ACC112 (cell line): ENCODE data around the gene RAC3.

Experiments
- H2AFZ ChIP-seq: fragments of 200-600 bp; sonication (generic); one replicate; pipeline ENCODE4 v1.6.0; 2017; ENCODE audit warnings: antibody characterized with exemption, low read length; ENCODE audit not compliant: unreplicated experiment
- H3K27ac ChIP-seq: fragments of 200-600 bp; sonication (generic); 2 replicates; pipeline ENCODE4 v1.5.1; 2014; ENCODE audit warnings: low read depth, mild to moderate bottlenecking, antibody characterized with exemption, low read length, moderate library complexity
- H3K27me3 ChIP-seq: fragments of 200-600 bp; sonication (generic); 2 replicates; pipeline ENCODE4 v1.6.1; 2014; ENCODE audit warnings: mild to moderate bottlenecking, antibody characterized with exemption, low read length, moderate library complexity, mixed read lengths; ENCODE audit not compliant: insufficient read depth
- H3K36me3 ChIP-seq: fragments of 200-600 bp; sonication (generic); 2 replicates; pipeline ENCODE4 v1.6.1; 2016; ENCODE audit warnings: mild to moderate bottlenecking, antibody characterized with exemption, low read length, moderate library complexity, mixed read lengths; ENCODE audit not compliant: insufficient read depth
- H3K4me1 ChIP-seq: fragments of 200-600 bp; sonication (generic); one replicate; pipeline ENCODE4 v1.6.1; 2016; ENCODE audit warnings: low read length, mixed read lengths; ENCODE audit not compliant: insufficient read depth, unreplicated experiment, control insufficient read depth
- H3K4me3 ChIP-seq: fragments of 200-600 bp; sonication (generic); 2 replicates; pipeline ENCODE4 v1.5.1; 2014; ENCODE audit warnings: mild to moderate bottlenecking, low read depth, low read length
- H3K79me2 ChIP-seq: fragments of 200-600 bp; sonication (generic); one replicate; pipeline ENCODE4 v1.6.0; 2016; ENCODE audit warnings: low read length; ENCODE audit not compliant: control insufficient read depth, unreplicated experiment, insufficient read depth

RAC3 gene

DNA sequence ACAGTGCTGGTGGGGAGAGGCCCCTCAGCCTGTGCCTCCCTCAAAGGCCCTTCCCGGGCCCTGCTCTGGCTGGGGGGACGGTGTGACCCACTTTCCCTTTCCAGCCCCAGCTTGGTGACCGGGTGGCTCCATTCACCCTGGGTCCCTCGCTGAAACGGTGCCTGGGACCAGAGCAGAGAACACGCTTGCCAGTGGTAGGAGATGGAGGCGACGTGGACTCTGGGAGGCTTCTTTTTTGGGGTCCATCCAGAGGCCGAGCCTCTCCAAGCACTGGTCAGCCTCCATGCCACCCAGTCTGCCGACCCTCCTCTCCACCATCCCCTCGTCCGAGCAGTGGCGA, 16.5 kb upstream of the RAC3 start:
- Histone ChIP-seq H3K27me3 (no peaks in the 10 kb centered on the region), H3K79me2 (no peaks in the 10 kb centered on the region), H2AFZ (no peak overlapping the region), H3K27ac (no peak overlapping the region), H3K4me3 (no peak overlapping the region), H3K36me3 (no peaks in the 10 kb centered on the region), H3K4me1 (no peaks in the 10 kb centered on the region)

GRCh38 chr17:82015311-82015971, 16.0 kb upstream of the RAC3 start:
- Histone ChIP-seq H3K27me3 (no peaks in the 10 kb centered on the region), H2AFZ (no peak overlapping the region), H3K79me2 (no peaks in the 10 kb centered on the region), H3K36me3 (no peaks in the 10 kb centered on the region), H3K4me3 (no peak overlapping the region), H3K4me1 (no peaks in the 10 kb centered on the region), H3K27ac (no peak overlapping the region)

DNA sequence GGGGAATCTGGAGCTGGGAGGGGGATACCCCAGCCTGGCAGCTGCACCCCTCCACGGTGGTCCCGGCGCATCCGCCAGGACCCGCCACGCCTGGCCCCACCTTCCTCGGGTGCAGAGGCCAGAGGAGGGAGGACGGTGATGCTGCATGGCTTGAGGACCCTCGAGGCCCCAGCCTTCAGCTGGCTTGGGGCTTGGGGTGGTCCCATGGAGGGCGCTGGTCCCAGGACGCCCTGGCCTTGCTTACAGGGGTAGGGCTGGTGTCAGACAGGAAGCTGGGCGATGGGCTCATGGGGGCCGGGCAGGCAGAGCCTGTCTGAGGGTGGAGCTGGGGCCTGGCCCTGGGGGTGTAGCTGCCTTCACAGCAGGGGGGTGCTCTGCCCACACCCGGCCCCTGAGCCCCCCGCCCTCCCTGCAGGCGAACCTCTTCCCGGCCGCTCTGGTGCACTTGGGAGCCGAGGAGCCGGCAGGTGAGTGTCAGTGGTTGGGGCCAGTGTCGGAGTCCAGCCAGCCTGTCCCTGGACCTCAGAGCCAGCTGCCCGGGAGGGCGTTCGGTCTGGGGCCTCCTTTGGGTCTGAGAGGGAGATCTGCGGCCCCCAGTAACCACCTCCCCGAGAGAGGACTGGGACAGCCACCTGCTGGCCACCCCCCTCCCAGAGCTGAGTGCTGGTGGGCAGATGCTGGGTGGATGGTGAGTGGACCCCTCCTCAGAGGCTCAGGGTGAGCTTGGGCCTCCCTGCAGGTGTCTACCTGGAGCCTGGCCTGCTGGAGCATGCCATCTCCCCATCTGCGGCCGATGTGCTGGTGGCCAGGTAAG, 15.2 kb upstream of the RAC3 start:
- H3K4me1 ChIP-seq: peaks cover 1% of the 10 kb centered on the region
- H3K27me3 ChIP-seq: no peaks in the 10 kb centered on the region
- no peak overlapping the region for H2AFZ ChIP-seq
- no peak overlapping the region for H3K4me3 ChIP-seq
- H3K27ac ChIP-seq: no peak overlapping the region
- H3K79me2 ChIP-seq: no peaks in the 10 kb centered on the region
- no peaks in the 10 kb centered on the region for H3K36me3 ChIP-seq

DNA sequence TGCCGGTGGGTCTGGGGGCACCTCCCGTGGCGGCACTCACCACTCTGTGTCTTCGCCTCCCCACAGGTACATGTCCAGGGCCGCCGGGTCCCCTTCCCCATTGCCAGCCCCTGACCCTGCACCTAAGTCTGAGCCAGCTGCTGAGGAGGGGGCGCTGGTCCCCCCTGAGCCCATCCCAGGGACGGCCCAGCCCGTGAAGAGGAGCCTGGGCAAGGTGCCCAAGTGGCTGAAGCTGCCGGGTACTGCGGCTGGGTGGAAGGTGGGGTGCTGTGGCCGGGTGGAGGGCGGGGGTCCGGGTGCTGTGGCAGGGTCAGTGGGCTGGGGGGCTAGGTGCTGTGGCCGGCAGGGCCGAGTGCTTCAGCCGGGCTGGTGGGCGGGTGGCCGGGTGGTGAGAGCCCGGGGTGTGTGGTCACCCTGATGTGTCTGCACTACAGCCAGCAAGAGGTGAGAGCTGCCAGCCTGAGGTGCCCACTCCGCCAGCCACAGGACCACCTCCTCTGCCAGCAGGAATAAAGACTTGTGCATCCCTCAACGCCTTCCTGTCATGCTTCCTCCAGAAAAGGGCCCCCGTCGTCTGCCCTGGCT, 14.5 kb upstream of the RAC3 start:
- Histone ChIP-seq H3K27me3 (no peaks in the 10 kb centered on the region), H3K79me2 (no peaks in the 10 kb centered on the region), H3K36me3 (no peaks in the 10 kb centered on the region), H3K4me3 (no peak overlapping the region), H3K4me1 (peaks cover 5% of the 10 kb centered on the region), H2AFZ (no peak overlapping the region), H3K27ac (no peak overlapping the region)

GRCh38 chr17:82017612-82018151, 13.8 kb upstream of the RAC3 start:
- Histone ChIP-seq H3K4me1 (peaks cover 5% of the 10 kb centered on the region), H3K27ac (no peak overlapping the region), H3K79me2 (no peaks in the 10 kb centered on the region)

GRCh38 chr17:82018152-82018988, 13.1 kb upstream of the RAC3 start:
- no peaks in the 10 kb centered on the region for H3K27me3 ChIP-seq
- no peaks in the 10 kb centered on the region for H3K36me3 ChIP-seq
- no peak overlapping the region for H2AFZ ChIP-seq
- peaks cover 5% of the 10 kb centered on the region for H3K4me1 ChIP-seq
- H3K79me2 ChIP-seq: no peaks in the 10 kb centered on the region
- H3K4me3 ChIP-seq: no peak overlapping the region
- H3K27ac ChIP-seq: no peak overlapping the region

More at GRCh38 chr17:82017612-82018151, 13.8 kb upstream of the RAC3 start:
- Histone ChIP-seq H2AFZ (no peak overlapping the region), H3K4me3 (no peak overlapping the region), H3K27me3 (no peaks in the 10 kb centered on the region), H3K36me3 (no peaks in the 10 kb centered on the region)

DNA sequence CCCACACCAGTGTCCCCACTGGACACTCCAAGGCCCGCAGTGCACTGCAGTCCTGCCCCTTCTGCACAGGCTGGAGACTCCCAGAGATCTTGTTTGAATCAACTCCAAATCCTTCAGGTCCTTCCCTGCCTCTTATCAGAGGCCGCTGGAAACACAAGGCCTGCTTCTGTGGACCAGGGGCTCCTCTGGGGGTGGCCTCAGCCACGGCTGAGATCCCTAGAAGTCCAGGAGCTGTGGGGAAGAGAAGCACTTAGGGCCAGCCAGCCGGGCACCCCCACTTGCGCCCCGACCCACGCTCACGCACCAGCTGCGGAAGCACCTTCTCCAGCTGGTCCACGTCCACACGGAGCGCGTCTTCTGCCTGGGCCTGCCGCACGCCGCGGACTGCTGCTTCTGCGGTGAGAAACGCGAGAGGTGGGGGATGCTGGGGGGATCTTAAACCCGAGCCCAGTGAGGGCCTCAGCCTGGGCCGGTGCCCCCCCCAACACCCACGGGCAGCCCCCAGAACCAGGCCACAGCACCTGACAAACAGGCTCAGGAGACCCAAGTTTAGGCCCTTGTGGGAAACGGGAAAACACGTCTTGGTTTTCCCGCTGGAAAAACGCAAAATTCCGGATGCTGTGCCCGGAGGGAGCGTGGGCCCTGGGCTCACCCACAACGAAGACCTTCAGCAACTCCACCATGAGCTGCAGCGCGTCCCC, 12.3 kb upstream of the RAC3 start:
- H3K27ac ChIP-seq: no peak overlapping the region
- H3K27me3 ChIP-seq: no peaks in the 10 kb centered on the region
- no peaks in the 10 kb centered on the region for H3K36me3 ChIP-seq
- H3K4me3 ChIP-seq: no peak overlapping the region
- H3K4me1 ChIP-seq: peaks cover 8% of the 10 kb centered on the region
- no peak overlapping the region for H2AFZ ChIP-seq
- H3K79me2 ChIP-seq: no peaks in the 10 kb centered on the region

GRCh38 chr17:82019690-82020571, 11.5 kb upstream of the RAC3 start:
- H3K27me3 ChIP-seq: no peaks in the 10 kb centered on the region
- H3K27ac ChIP-seq: no peak overlapping the region
- H3K4me3 ChIP-seq: no peak overlapping the region
- H3K4me1 ChIP-seq: peaks cover 11% of the 10 kb centered on the region
- H3K79me2 ChIP-seq: no peaks in the 10 kb centered on the region
- no peaks in the 10 kb centered on the region for H3K36me3 ChIP-seq
- H2AFZ ChIP-seq: no peak overlapping the region

DNA sequence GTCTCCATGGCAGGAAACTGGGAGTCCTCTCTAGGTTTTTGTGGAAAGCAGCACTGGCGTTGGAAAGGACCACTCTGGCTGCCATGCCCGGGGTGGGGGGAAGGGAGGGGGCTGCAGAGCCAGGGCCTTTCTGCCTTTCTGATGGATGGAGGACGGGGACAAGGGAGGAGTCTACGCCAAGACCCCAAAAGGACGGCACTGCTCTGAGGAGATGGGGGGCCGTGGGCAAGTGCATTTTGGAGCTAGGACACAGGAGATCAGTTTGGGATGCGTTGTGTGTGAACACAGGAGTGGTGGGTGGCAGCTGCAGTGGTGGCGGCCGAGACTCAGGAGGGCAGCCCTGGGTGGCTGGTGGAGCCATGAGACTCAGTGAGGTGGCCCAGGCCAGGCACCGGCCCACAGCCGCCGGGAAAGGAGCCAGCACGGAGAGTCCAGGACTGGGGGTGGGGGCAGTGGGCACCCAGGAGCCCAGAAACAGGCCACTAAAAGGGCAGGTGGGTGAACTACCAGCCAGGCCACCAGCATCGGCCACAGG, 10.8 kb upstream of the RAC3 start:
- Histone ChIP-seq H3K4me1 (peaks cover 11% of the 10 kb centered on the region), H3K4me3 (no peak overlapping the region), H3K27me3 (no peaks in the 10 kb centered on the region), H3K27ac (no peak overlapping the region), H3K79me2 (no peaks in the 10 kb centered on the region), H2AFZ (no peak overlapping the region), H3K36me3 (no peaks in the 10 kb centered on the region)
